ENCODE results near the gene AMOT. TPM values are rescaled to one million over a fixed set of nuclear protein-coding genes. Genes with fewer than 3 reads are reported as not detected.

AMOT gene
- polyA plus RNA-seq, 1 of the 3 experiments (the other 2 are of a cell fraction), result 3.4 TPM

GRCh38 chrX:112849016-112849415 is 8.4 kb upstream of the AMOT start (continued):
- no peak for TF ChIP-seq GABPA (IDR thresholded peaks at IDR 0.05; ENCODE audit: low read depth)

GRCh38 chrX:112846782-112847181 is 6.2 kb upstream of the AMOT start:
- Histone ChIP-seq H3K27ac (ENCODE audit: low read depth in 2 of 2, low read length in 1 of 2) (no peak overlapping the region), H2AFZ (ENCODE audit: low read depth) (no peak overlapping the region), H3K79me2 (ENCODE audit: insufficient read depth) (no peaks in the 10 kb centered on the region), H4K20me1 (ENCODE audit: insufficient read depth) (no peaks in the 10 kb centered on the region), H3K4me2 (no peak overlapping the region), H3K9me2 (no peaks in the 10 kb centered on the region), H3K4me1 (ENCODE audit: control insufficient read depth in 1 of 2, insufficient read depth in 2 of 2, low read depth in 1 of 2, low read length in 1 of 2) (peaks cover 0 to 5% of the 10 kb centered on the region in 2 experiments; a peak in 1 of 4 replicates), H3K36me3 (replicated peaks in 1 of 2; ENCODE audit: control insufficient read depth in 1 of 2, insufficient read depth in 2 of 2, low read length in 1 of 2) (no peaks in the 10 kb centered on the region), H3K4me3 (ENCODE audit: low read depth in 2 of 2, low read length in 1 of 2) (no peak overlapping the region), H3K9ac (no peak overlapping the region), H3F3A (replicated peaks; ENCODE audit: insufficient read depth) (no peaks in the 10 kb centered on the region), H3K27me3 (ENCODE audit: insufficient read depth) (peaks cover 5% of the 10 kb centered on the region; the same call in 1 of the 2 replicates), H3K9me3 (no peaks in the 10 kb centered on the region)
- ChIA-PET CTCF (no interaction called here), POLR2A (no interaction called here)
- WGBS (ENCODE audit: low lambda C conversion rate), result 33% methylated on average over 2 of the region's 2 CpGs
- no peak for TF ChIP-seq USF2 (IDR thresholded peaks at IDR 0.05; ENCODE audit: borderline replicate concordance, low read depth, low read length)
- TF ChIP-seq USF1 (IDR thresholded peaks at IDR 0.05; ENCODE audit: borderline replicate concordance, low read depth), result no peak
- TF ChIP-seq GABPA (IDR thresholded peaks at IDR 0.05; ENCODE audit: low read depth), result no peak
- no peak for TF ChIP-seq RAD21 (IDR thresholded peaks at IDR 0.05; ENCODE audit: low read length)
- no peak for TF ChIP-seq GATA2 (CRISPR knock-in tag; IDR thresholded peaks at IDR 0.05)
- no peak for TF ChIP-seq TEAD4 (IDR thresholded peaks at IDR 0.05; ENCODE audit: borderline replicate concordance, insufficient read depth)
- TF ChIP-seq CHD2 (IDR thresholded peaks at IDR 0.05; ENCODE audit: low read length, partially characterized antibody), result no peak
- TF ChIP-seq YY1 (IDR thresholded peaks at IDR 0.05; ENCODE audit: low read depth), result no peak
- no peak for TF ChIP-seq MEF2A (IDR thresholded peaks at IDR 0.05; ENCODE audit: borderline replicate concordance, low read depth)
- TF ChIP-seq MAX (IDR thresholded peaks at IDR 0.05; ENCODE audit: low read depth), result no peak
- TF ChIP-seq PBX3 (IDR thresholded peaks at IDR 0.05), result no peak
- no peak for TF ChIP-seq NFIC (IDR thresholded peaks at IDR 0.05; ENCODE audit: borderline replicate concordance)
- no peak for TF ChIP-seq JUND (IDR thresholded peaks at IDR 0.05)
- TF ChIP-seq TAF1 (IDR thresholded peaks at IDR 0.05; ENCODE audit: borderline replicate concordance, low read depth, low read length), result no peak
- TF ChIP-seq FOXM1 (IDR thresholded peaks at IDR 0.05; ENCODE audit: low read depth), result no peak
- no peak for TF ChIP-seq RCOR1 (IDR thresholded peaks at IDR 0.05; ENCODE audit: low read length)
- TF ChIP-seq SMC3 (IDR thresholded peaks at IDR 0.05; ENCODE audit: low read depth, low read length), result no peak
- no peak for DNase-seq
